PC-3 (cell line): ENCODE results near the gene GALK2. TPM values are rescaled to one million over a fixed set of nuclear protein-coding genes. Genes with fewer than 3 reads are reported as not detected.
A peak's percentile ranks its signal among the peaks of the same experiment; 100 is the strongest.

Source experiments
- ATAC-seq: fragments of 200-7000 bp; cut with Tn5 transposase; 2 replicates; pipeline ENCODE4 v1.9.1; 2020; ENCODE audit warnings: mild to moderate bottlenecking, moderate library complexity
- BruUV-seq: library from RNA; stranded (reverse); fragments of 400-500 nt; replicated peaks from 2 replicates; lab custom pipeline; 2021; lab: Mats Ljungman, UMichigan
- CTCF ChIA-PET: fragments of 300-600 bp; sonication (Branson Sonifier 250); formaldehyde crosslinking; loops from one replicate; lab custom pipeline; 2022; ENCODE audit warnings: antibody characterized with exemption; lab: Charles Lee
- POLR2A ChIA-PET: fragments of 300-600 bp; sonication (Branson Sonifier 250); formaldehyde crosslinking; loops from one replicate; lab custom pipeline; 2022; ENCODE audit warnings: antibody characterized with exemption; ENCODE audit not compliant: unreplicated experiment; lab: Charles Lee
- DNase-seq: peaks from one replicate; pipeline ENCODE4 v3.0.0-alpha.2; 2015
- H2AFZ ChIP-seq: fragments of 300-600 bp; sonication (generic); 2 replicates; pipeline ENCODE4 v1.6.0; 2016; ENCODE audit warnings: antibody characterized with exemption, low read length
- H3F3A ChIP-seq: fragments of 300-600 bp; sonication (generic); one replicate; pipeline ENCODE4 v1.6.0; 2017; ENCODE audit warnings: antibody characterized with exemption, low read length, control low read depth, mild to moderate bottlenecking; ENCODE audit not compliant: unreplicated experiment
- H3K27ac ChIP-seq: fragments of 300-600 bp; sonication (generic); 2 replicates; pipeline ENCODE4 v1.5.1; 2016; ENCODE audit warnings: mild to moderate bottlenecking, low read length
- H3K27me3 ChIP-seq: fragments of 300-600 bp; sonication (generic); 2 replicates; pipeline ENCODE4 v1.6.1; 2016; ENCODE audit warnings: low read length, mixed read lengths
- H3K36me3 ChIP-seq: fragments of 300-600 bp; sonication (generic); 2 replicates; pipeline ENCODE4 v1.6.1; 2016; ENCODE audit warnings: low read depth, mixed run types, low read length, mixed read lengths
- H3K4me1 ChIP-seq: fragments of 300-600 bp; sonication (generic); 2 replicates; pipeline ENCODE4 v1.5.1; 2016; ENCODE audit warnings: low read length; ENCODE audit not compliant: insufficient read depth
- H3K4me2 ChIP-seq: fragments of 300-600 bp; sonication (generic); 2 replicates; pipeline ENCODE4 v1.6.0; 2016; ENCODE audit warnings: low read length
- H3K4me3 ChIP-seq: fragments of 300-600 bp; sonication (generic); 2 replicates; pipeline ENCODE4 v1.5.1; 2016; ENCODE audit warnings: mild to moderate bottlenecking, low read length, mixed read lengths
- H3K79me2 ChIP-seq: fragments of 300-600 bp; sonication (generic); 2 replicates; pipeline ENCODE4 v1.6.1; 2017; ENCODE audit warnings: low read length, mixed read lengths
- H3K9ac ChIP-seq: fragments of 300-600 bp; sonication (generic); 2 replicates; pipeline ENCODE4 v1.6.0; 2016; ENCODE audit warnings: mild to moderate bottlenecking, low read length
- H3K9me2 ChIP-seq: fragments of 300-600 bp; sonication (generic); replicated peaks from 2 replicates; pipeline ENCODE4 v1.6.1; 2016; ENCODE audit warnings: mixed run types, low read length, mixed read lengths
- H3K9me3 ChIP-seq: fragments of 300-600 bp; sonication (generic); 2 replicates; pipeline ENCODE4 v1.6.1; 2016; ENCODE audit warnings: low read length, mixed read lengths
- H4K20me1 ChIP-seq: fragments of 300-600 bp; sonication (generic); 2 replicates; pipeline ENCODE4 v1.6.1; 2016; ENCODE audit warnings: low read length, mixed read lengths
- EZH2 ChIP-seq: fragments of 300-600 bp; sonication (generic); IDR thresholded peaks from one replicate; pipeline ENCODE4 v1.6.1; 2017; ENCODE audit warnings: antibody characterized with exemption, mild to moderate bottlenecking, low read length; ENCODE audit not compliant: unreplicated experiment
- EZH2phosphoT487 ChIP-seq: fragments of 300-600 bp; sonication (generic); IDR thresholded peaks from 2 replicates; pipeline ENCODE4 v1.6.1; 2018; ENCODE audit warnings: mild to moderate bottlenecking, antibody characterized with exemption, low read length, borderline replicate concordance
- intact Hi-C: fragments of 100-400 bp; cut with micrococcal nuclease; formaldehyde crosslinking; loops from 2 replicates; pipeline ENCODE4 v1.9.0; 2023
- total RNA-seq: library from RNA; depleted of rRNA; stranded (reverse); fragments of >200 nt; gene quantifications from 2 replicates; pipeline ENCODE4 v1.2.3, GENCODE V29; 2014
- TF ChIP-seq, protein P1 (sequence below): fragments of 300-600 bp; sonication (generic); conservative IDR thresholded peaks from 2 replicates; pipeline ENCODE4 v1.5.1; 2017; ENCODE audit warnings: antibody characterized with exemption, low read depth, mild to moderate bottlenecking, low read length

Gene GALK2
- total RNA-seq, 1 experiment from 2014 or later: 27.2 TPM

DNA sequence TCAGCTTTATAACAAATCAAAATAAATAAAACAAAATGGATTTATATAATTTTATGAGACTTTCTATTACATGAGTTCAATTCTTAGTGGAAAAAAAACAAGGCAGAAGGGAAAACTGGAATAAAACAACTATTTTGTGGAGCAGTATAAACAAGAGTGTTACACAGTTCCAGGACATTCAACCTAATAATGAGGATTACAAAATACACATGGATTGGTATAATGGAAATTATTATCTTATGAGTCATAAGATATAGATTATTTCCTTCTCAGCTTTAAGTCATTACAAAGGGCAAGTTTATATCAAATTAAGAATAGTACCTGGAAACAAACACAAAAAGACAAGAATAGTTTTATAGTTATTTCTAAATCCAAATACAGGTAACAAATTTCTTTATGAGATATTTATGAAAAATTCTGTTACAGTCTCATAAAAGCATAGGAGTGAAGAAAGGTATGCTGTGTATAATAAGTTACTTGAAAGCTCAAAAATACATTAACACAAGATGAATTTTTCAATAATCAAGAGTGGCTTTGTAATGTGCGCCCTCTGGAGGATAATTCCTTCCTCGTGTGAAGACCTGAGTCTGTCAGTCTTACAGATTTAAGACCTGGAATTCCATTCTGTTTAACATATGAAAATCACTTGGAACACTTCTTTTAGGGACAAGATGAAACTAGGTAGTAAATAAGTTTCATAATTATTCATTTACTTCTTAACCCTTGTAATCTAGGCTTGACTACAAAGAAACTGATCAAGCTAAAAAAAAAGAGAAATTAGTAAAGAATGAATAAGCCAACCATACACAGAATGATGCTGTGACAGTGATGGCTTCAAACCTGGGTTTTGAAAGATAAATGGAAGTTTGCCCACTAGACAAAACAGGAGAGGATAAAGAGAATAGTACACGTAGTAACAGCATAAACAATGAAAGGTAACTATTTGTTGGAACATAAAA lies 24.1 kb upstream of the GALK2 start:
- ChIA-PET CTCF (interaction anchor here (0.6 to 1.0 kb wide), 6 partner anchors 10 to 427 kb away, joined by 3 to 9 read pairs (median 4); partner anchors contain the start of genes CEP152 and COPS2), POLR2A (no interaction called here)
- Histone ChIP-seq H4K20me1 (peaks cover 38% of the 10 kb centered on the region), H3K9me3 (no peaks in the 10 kb centered on the region), H3K27ac (no peak overlapping the region), H3K4me2 (no peak overlapping the region), H3K4me1 (peaks cover 6% of the 10 kb centered on the region), H2AFZ (no peak overlapping the region), H3K27me3 (no peaks in the 10 kb centered on the region), H3K4me3 (no peak overlapping the region), H3K9me2 (no peaks in the 10 kb centered on the region), H3K79me2 (peaks cover 75% of the 10 kb centered on the region), H3K9ac (no peak overlapping the region), H3F3A (no peaks in the 10 kb centered on the region), H3K36me3 (peaks cover 36% of the 10 kb centered on the region)
- ATAC-seq: peak; percentile 57
- intact Hi-C loops: loop anchor here (1.0 to 10.0 kb wide), 3 partner anchors 99 to 284 kb away; partner anchors contain the start of gene SECISBP2L
- BruUV-seq: no TSS peak
- no peak for TF ChIP-seq EZH2
- TF ChIP-seq EZH2phosphoT487: no peak
- TF ChIP-seq, protein P1, sequence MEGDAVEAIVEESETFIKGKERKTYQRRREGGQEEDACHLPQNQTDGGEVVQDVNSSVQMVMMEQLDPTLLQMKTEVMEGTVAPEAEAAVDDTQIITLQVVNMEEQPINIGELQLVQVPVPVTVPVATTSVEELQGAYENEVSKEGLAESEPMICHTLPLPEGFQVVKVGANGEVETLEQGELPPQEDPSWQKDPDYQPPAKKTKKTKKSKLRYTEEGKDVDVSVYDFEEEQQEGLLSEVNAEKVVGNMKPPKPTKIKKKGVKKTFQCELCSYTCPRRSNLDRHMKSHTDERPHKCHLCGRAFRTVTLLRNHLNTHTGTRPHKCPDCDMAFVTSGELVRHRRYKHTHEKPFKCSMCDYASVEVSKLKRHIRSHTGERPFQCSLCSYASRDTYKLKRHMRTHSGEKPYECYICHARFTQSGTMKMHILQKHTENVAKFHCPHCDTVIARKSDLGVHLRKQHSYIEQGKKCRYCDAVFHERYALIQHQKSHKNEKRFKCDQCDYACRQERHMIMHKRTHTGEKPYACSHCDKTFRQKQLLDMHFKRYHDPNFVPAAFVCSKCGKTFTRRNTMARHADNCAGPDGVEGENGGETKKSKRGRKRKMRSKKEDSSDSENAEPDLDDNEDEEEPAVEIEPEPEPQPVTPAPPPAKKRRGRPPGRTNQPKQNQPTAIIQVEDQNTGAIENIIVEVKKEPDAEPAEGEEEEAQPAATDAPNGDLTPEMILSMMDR: peak; percentile 83
- DNase-seq: peak; percentile 73

DNA sequence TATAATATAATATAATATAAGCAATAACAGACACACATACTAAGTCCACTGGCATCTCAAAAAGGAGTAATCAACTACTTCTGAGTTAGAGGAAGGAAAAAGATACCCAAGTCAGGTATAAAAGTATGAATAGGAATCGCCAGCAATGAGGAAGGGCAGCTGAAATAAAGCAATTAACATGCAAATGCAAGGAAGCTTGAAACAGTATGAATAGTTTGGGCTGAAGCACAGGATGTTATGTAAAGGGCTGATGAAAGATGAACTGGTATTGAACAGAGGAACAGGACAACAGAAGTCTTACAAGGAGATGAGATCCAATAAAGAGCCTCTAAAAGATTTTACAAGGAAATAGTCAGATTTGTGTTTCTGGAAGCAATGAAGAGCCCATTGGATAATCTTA lies 21.7 kb upstream of the GALK2 start:
- ATAC-seq: no peak
- no peak overlapping the region for H3K9ac ChIP-seq
- peaks cover 48% of the 10 kb centered on the region for H4K20me1 ChIP-seq
- ChIA-PET POLR2A (no interaction called here), CTCF (no interaction called here)
- no peaks in the 10 kb centered on the region for H3K9me3 ChIP-seq
- peaks cover 92% of the 10 kb centered on the region for H3K79me2 ChIP-seq
- H3K27ac ChIP-seq: no peak overlapping the region
- TF ChIP-seq, protein P1: no peak
- no peak for TF ChIP-seq EZH2phosphoT487
- no peak for TF ChIP-seq EZH2
- H3K4me3 ChIP-seq: no peak overlapping the region
- intact Hi-C loops: loop anchor here (5.0 to 10.0 kb wide), 2 partner anchors 101 to 163 kb away; partner anchors contain the start of gene SECISBP2L
- no TSS peak for BruUV-seq
- no peaks in the 10 kb centered on the region for H3K27me3 ChIP-seq
- H3K4me1 ChIP-seq: peaks cover 17% of the 10 kb centered on the region
- H3K4me2 ChIP-seq: no peak overlapping the region
- no peaks in the 10 kb centered on the region for H3F3A ChIP-seq
- H2AFZ ChIP-seq: no peak overlapping the region
- peaks cover 19% of the 10 kb centered on the region for H3K36me3 ChIP-seq
- no peaks in the 10 kb centered on the region for H3K9me2 ChIP-seq
- DNase-seq: no peak

DNA sequence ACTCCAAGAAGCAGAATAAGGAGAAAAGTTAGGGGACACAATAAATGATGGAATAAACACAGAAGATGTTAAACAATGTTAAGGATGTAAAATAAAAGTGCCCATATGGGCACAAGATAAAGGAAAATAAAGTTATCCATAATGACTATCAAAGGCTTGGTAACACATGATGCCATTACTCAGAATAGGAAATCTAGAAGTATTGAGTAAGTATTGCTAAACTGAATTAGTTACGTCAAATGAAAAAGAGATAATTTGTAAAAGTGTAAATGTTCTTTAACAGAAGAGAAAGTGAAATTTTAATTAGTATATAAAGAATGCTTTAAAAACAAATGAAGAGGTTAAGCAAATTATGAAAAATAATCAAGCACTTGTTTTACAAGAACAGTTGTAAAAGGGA lies 21.3 kb upstream of the GALK2 start:
- peaks cover 17% of the 10 kb centered on the region for H3K36me3 ChIP-seq
- no peaks in the 10 kb centered on the region for H3K9me2 ChIP-seq
- intact Hi-C loops: loop anchor here (5.0 to 10.0 kb wide), 2 partner anchors 101 to 164 kb away; partner anchors contain the start of gene SECISBP2L
- no peaks in the 10 kb centered on the region for H3F3A ChIP-seq
- BruUV-seq: no TSS peak
- H3K4me1 ChIP-seq: peaks cover 21% of the 10 kb centered on the region
- POLR2A ChIA-PET: no interaction called here
- no peaks in the 10 kb centered on the region for H3K27me3 ChIP-seq
- no peak overlapping the region for H3K9ac ChIP-seq
- H3K4me2 ChIP-seq: no peak overlapping the region
- peaks cover 53% of the 10 kb centered on the region for H4K20me1 ChIP-seq
- no peak for ATAC-seq
- H3K27ac ChIP-seq: no peak overlapping the region
- no peak overlapping the region for H3K4me3 ChIP-seq
- H3K79me2 ChIP-seq: peaks cover 96% of the 10 kb centered on the region
- no peak for TF ChIP-seq EZH2phosphoT487
- TF ChIP-seq EZH2: no peak
- TF ChIP-seq, protein P1: no peak
- CTCF ChIA-PET: no interaction called here
- H2AFZ ChIP-seq: no peak overlapping the region
- no peak for DNase-seq
- H3K9me3 ChIP-seq: no peaks in the 10 kb centered on the region
